ENCODE results near the gene LILRB1. TPM values are rescaled to one million over a fixed set of nuclear protein-coding genes. Genes with fewer than 3 reads are reported as not detected.
A peak's percentile ranks its signal among the peaks of the same experiment; 100 is the strongest.
"Not testable (repeated sequence)": the region's sequence is repeated elsewhere in the genome, so short reads cannot be mapped to it uniquely, and the experiment has no call there.

Gene LILRB1
- not detected in 2 replicates for total RNA-seq (2021)
- Bru-seq, nascent RNA, result not detected
- BruChase-seq, experiment 1, labeled RNA remaining after a 2-hour chase, result not detected
- BruChase-seq, experiment 2, labeled RNA remaining after a 6-hour chase, result not detected
- long read RNA-seq, result 0 reads

GRCh38 chr19:54630262-54630661 lies at the start of gene LILRB1:
Gene LILRB1 (plus strand): TSS chr19:54630484. CDS start chr19:54631074, 590 bp downstream.
- peaks cover 98% of the 10 kb centered on the region for H3K27me3 ChIP-seq (ENCODE audit: insufficient read depth, low read depth)
- DNase-seq; H3K36me3 ChIP-seq (ENCODE audit: low read depth); H3K4me3 ChIP-seq; H2AFZ ChIP-seq; H3K4me2 ChIP-seq; H3K9me3 ChIP-seq (ENCODE audit: insufficient read depth, low read depth); H3K4me1 ChIP-seq (replicated peaks; ENCODE audit: insufficient read depth); H3K27ac ChIP-seq; H3F3A ChIP-seq (ENCODE audit: insufficient read depth, low read depth); H4K20me1 ChIP-seq (ENCODE audit: insufficient read depth); CTCF ChIA-PET; intact Hi-C loops (cut with micrococcal nuclease; ENCODE audit: unreplicated experiment); BruUV-seq (replicated peaks); H3K9me2 ChIP-seq (ENCODE audit: insufficient read depth); H3K79me2 ChIP-seq (ENCODE audit: low read depth); POLR2A ChIA-PET (ENCODE audit: unreplicated experiment): not testable (repeated sequence)

GRCh38 chr19:54586397-54586796 lies 43.9 kb upstream of the LILRB1 start:
- no peak overlapping the region for H3K4me3 ChIP-seq
- H2AFZ ChIP-seq, result no peak overlapping the region
- POLR2A ChIA-PET (ENCODE audit: unreplicated experiment), result no interaction called here
- no peak overlapping the region for H3K4me2 ChIP-seq
- intact Hi-C loops (cut with micrococcal nuclease; ENCODE audit: unreplicated experiment), result no loop called here
- no peaks in the 10 kb centered on the region for H3F3A ChIP-seq (ENCODE audit: insufficient read depth, low read depth)
- DNase-seq, result peak in 1 of 2 experiments; percentile 30
- H4K20me1 ChIP-seq (ENCODE audit: insufficient read depth), result no peaks in the 10 kb centered on the region
- CTCF ChIA-PET, result no interaction called here
- no peaks in the 10 kb centered on the region for H3K79me2 ChIP-seq (ENCODE audit: low read depth)
- no peak overlapping the region for H3K27ac ChIP-seq
- H3K36me3 ChIP-seq (ENCODE audit: low read depth), result no peaks in the 10 kb centered on the region
- no peaks in the 10 kb centered on the region for H3K9me3 ChIP-seq (ENCODE audit: insufficient read depth, low read depth)
- H3K9me2 ChIP-seq (ENCODE audit: insufficient read depth), result no peaks in the 10 kb centered on the region
- H3K27me3 ChIP-seq (ENCODE audit: insufficient read depth, low read depth), result peaks cover 93% of the 10 kb centered on the region
- no peak for TF ChIP-seq EZH2 (IDR thresholded peaks at IDR 0.05; ENCODE audit: low read depth)
- no peak for TF ChIP-seq CTCF (conservative IDR thresholded peaks at IDR 0.05)
- no TSS peak for BruUV-seq (replicated peaks)
- H3K4me1 ChIP-seq (replicated peaks; ENCODE audit: insufficient read depth), result no peaks in the 10 kb centered on the region

GRCh38 chr19:54587026-54587425 lies 43.3 kb upstream of the LILRB1 start:
- H3K9me3 ChIP-seq (ENCODE audit: insufficient read depth, low read depth), result no peaks in the 10 kb centered on the region
- H3K4me1 ChIP-seq (replicated peaks; ENCODE audit: insufficient read depth), result no peaks in the 10 kb centered on the region
- no peak overlapping the region for H3K27ac ChIP-seq
- TF ChIP-seq CTCF (conservative IDR thresholded peaks at IDR 0.05) (no peak), EZH2 (IDR thresholded peaks at IDR 0.05; ENCODE audit: low read depth) (no peak)
- no peak overlapping the region for H3K4me2 ChIP-seq
- no peak for DNase-seq
- ChIA-PET POLR2A (ENCODE audit: unreplicated experiment) (no interaction called here), CTCF (no interaction called here)
- no TSS peak for BruUV-seq (replicated peaks)
- intact Hi-C loops (cut with micrococcal nuclease; ENCODE audit: unreplicated experiment), result no loop called here
- no peaks in the 10 kb centered on the region for H3K36me3 ChIP-seq (ENCODE audit: low read depth)
- peaks cover 93% of the 10 kb centered on the region for H3K27me3 ChIP-seq (ENCODE audit: insufficient read depth, low read depth)
- no peaks in the 10 kb centered on the region for H3K79me2 ChIP-seq (ENCODE audit: low read depth)
- no peak overlapping the region for H2AFZ ChIP-seq
- no peaks in the 10 kb centered on the region for H3K9me2 ChIP-seq (ENCODE audit: insufficient read depth)
- no peak overlapping the region for H3K4me3 ChIP-seq
- H3F3A ChIP-seq (ENCODE audit: insufficient read depth, low read depth), result no peaks in the 10 kb centered on the region
- no peaks in the 10 kb centered on the region for H4K20me1 ChIP-seq (ENCODE audit: insufficient read depth)

- H3K36me3 ChIP-seq (ENCODE audit: low read depth); DNase-seq; BruUV-seq (replicated peaks); POLR2A ChIA-PET (ENCODE audit: unreplicated experiment); H3K27ac ChIP-seq; H3K79me2 ChIP-seq (ENCODE audit: low read depth); H4K20me1 ChIP-seq (ENCODE audit: insufficient read depth); H3K9me2 ChIP-seq (ENCODE audit: insufficient read depth); H3K9me3 ChIP-seq (ENCODE audit: insufficient read depth, low read depth); H3F3A ChIP-seq (ENCODE audit: insufficient read depth, low read depth); H3K4me3 ChIP-seq; H3K4me2 ChIP-seq; H3K4me1 ChIP-seq (replicated peaks; ENCODE audit: insufficient read depth); H2AFZ ChIP-seq; intact Hi-C loops (cut with micrococcal nuclease; ENCODE audit: unreplicated experiment); CTCF ChIA-PET: not testable (repeated sequence)
- H3K27me3 ChIP-seq (ENCODE audit: insufficient read depth, low read depth), result peaks cover 99% of the 10 kb centered on the region
Observed at GRCh38 chr19:54593445-54593844, 36.8 kb upstream of the LILRB1 start, which contains the start of gene LILRA1. Gene LILRA1 (plus strand): TSS chr19:54593632. CDS start chr19:54594245, 613 bp downstream.

GRCh38 chr19:54593931-54594626 lies 36.2 kb upstream of the LILRB1 start:
- DNase-seq; H3K9me3 ChIP-seq (ENCODE audit: insufficient read depth, low read depth); POLR2A ChIA-PET (ENCODE audit: unreplicated experiment); CTCF ChIA-PET; H3K4me1 ChIP-seq (replicated peaks; ENCODE audit: insufficient read depth); H3K4me3 ChIP-seq; H3F3A ChIP-seq (ENCODE audit: insufficient read depth, low read depth); BruUV-seq (replicated peaks); H4K20me1 ChIP-seq (ENCODE audit: insufficient read depth); H3K36me3 ChIP-seq (ENCODE audit: low read depth); H2AFZ ChIP-seq; intact Hi-C loops (cut with micrococcal nuclease; ENCODE audit: unreplicated experiment); H3K27ac ChIP-seq; H3K9me2 ChIP-seq (ENCODE audit: insufficient read depth); H3K4me2 ChIP-seq; H3K79me2 ChIP-seq (ENCODE audit: low read depth): not testable (repeated sequence)
- peaks cover 99% of the 10 kb centered on the region for H3K27me3 ChIP-seq (ENCODE audit: insufficient read depth, low read depth)

Data from PC-9 (cell line).